Activated B cell treated with CpG ODN at 0.5 μM for 24 hours (primary cell): ENCODE data around the gene ADGRG2. TPM values are rescaled to one million over a fixed set of nuclear protein-coding genes. Genes with fewer than 3 reads are reported as not detected.

Experiments
- ATAC-seq: fragments of 200-7000 bp; cut with Tn5 transposase; one replicate; pipeline ENCODE4 v1.10.0; 2021; ENCODE audit warnings: low read depth, mild to moderate bottlenecking, moderate library complexity
- CTCF ChIA-PET: fragments of 350-600 bp; sonication (Branson Sonifier 250); formaldehyde crosslinking; loops from one replicate; lab custom pipeline; 2021; ENCODE audit warnings: antibody characterized with exemption; lab: Charles Lee
- POLR2A ChIA-PET: fragments of 350-600 bp; sonication (Branson Sonifier 250); formaldehyde crosslinking; loops from one replicate; lab custom pipeline; 2021; ENCODE audit warnings: antibody characterized with exemption; lab: Charles Lee
- DNase-seq: peaks from one replicate; pipeline ENCODE4 v3.0.0; 2022
- H3K27ac Mint-ChIP-seq: one replicate; pipeline ENCODE4 v1.8.0; 2020; ENCODE audit warnings: mixed read lengths
- H3K27me3 Mint-ChIP-seq: one replicate; pipeline ENCODE4 v1.8.0; 2021; ENCODE audit warnings: mixed read lengths
- H3K36me3 Mint-ChIP-seq: one replicate; pipeline ENCODE4 v1.8.0; 2021; ENCODE audit warnings: low read depth, mixed read lengths
- H3K4me1 Mint-ChIP-seq: one replicate; pipeline ENCODE4 v1.8.0; 2021; ENCODE audit warnings: mixed read lengths
- H3K4me3 Mint-ChIP-seq: one replicate; pipeline ENCODE4 v1.8.0; 2020; ENCODE audit warnings: mild to moderate bottlenecking, mixed read lengths
- H3K9me3 Mint-ChIP-seq: one replicate; pipeline ENCODE4 v1.8.0; 2020; ENCODE audit warnings: mixed read lengths
- intact Hi-C: fragments of 100-400 bp; cut with micrococcal nuclease; formaldehyde crosslinking; loops from one replicate; pipeline ENCODE4 v1.15.1; 2024
- total RNA-seq: library from RNA; stranded (reverse); gene quantifications from 2 replicates; pipeline ENCODE4 v1.2.3, GENCODE V29; 2022
- TF ChIP-seq, protein P1 (sequence below): fragments of 200-600 bp; IDR thresholded peaks from one replicate; pipeline ENCODE4 v1.8.0; 2022; ENCODE audit warnings: antibody characterized with exemption, mild to moderate bottlenecking

ADGRG2 gene
- total RNA-seq, 1 donor from 2014 or later, result not detected

DNA sequence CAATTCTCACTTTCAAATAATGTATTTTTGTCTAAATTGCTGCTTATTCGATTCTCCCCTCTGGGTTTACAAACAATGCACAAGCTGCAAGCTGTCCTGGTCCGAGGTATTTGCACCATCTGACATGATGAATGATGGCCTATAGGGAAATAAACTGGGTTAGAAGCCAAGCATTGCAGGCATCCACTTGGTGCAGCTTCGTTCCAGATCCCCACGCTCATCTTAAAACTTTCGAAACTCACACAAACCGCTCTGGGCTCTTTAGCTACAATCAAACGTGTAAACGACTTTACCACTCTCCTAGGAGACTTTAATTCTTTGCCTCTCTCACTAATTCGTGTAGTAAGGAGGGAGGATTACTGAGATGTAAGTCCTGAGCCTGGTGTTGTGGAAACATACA lies 157.4 kb downstream of the ADGRG2 start:
- no peak overlapping the region for H3K4me3 Mint-ChIP-seq
- ATAC-seq, result no peak
- H3K9me3 Mint-ChIP-seq, result no peaks in the 10 kb centered on the region
- H3K27ac Mint-ChIP-seq, result no peak overlapping the region
- TF ChIP-seq, protein P1, sequence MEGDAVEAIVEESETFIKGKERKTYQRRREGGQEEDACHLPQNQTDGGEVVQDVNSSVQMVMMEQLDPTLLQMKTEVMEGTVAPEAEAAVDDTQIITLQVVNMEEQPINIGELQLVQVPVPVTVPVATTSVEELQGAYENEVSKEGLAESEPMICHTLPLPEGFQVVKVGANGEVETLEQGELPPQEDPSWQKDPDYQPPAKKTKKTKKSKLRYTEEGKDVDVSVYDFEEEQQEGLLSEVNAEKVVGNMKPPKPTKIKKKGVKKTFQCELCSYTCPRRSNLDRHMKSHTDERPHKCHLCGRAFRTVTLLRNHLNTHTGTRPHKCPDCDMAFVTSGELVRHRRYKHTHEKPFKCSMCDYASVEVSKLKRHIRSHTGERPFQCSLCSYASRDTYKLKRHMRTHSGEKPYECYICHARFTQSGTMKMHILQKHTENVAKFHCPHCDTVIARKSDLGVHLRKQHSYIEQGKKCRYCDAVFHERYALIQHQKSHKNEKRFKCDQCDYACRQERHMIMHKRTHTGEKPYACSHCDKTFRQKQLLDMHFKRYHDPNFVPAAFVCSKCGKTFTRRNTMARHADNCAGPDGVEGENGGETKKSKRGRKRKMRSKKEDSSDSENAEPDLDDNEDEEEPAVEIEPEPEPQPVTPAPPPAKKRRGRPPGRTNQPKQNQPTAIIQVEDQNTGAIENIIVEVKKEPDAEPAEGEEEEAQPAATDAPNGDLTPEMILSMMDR, result no peak
- intact Hi-C loops, result no loop called here
- CTCF ChIA-PET, result no interaction called here
- H3K36me3 Mint-ChIP-seq, result peaks cover 4% of the 10 kb centered on the region
- DNase-seq, result no peak
- peaks cover 9% of the 10 kb centered on the region for H3K4me1 Mint-ChIP-seq
- no peaks in the 10 kb centered on the region for H3K27me3 Mint-ChIP-seq
- POLR2A ChIA-PET, result no interaction called here

DNA sequence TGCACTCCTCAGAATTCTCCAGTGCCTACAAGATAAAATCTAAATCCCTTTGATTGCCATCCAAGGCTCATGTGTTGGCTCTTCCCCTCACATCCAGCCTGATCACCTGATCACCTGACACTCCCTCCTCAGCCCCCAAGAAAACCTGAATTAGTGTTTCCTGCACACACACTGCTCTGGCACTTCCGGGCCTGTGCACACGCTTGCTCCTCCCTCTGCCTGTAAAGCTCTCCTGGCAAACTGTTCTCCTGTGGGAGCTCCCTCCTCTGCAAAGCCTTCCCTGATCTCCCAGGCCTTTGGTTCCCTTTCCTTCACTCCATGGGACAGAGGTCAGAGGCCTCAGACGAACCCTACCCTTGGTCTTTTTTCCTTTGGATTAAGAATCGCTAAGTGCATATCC lies 158.2 kb downstream of the ADGRG2 start:
- no peak overlapping the region for H3K27ac Mint-ChIP-seq
- ChIA-PET CTCF (no interaction called here), POLR2A (no interaction called here)
- H3K4me1 Mint-ChIP-seq, result peaks cover 11% of the 10 kb centered on the region
- no peaks in the 10 kb centered on the region for H3K27me3 Mint-ChIP-seq
- TF ChIP-seq, protein P1, result no peak
- H3K36me3 Mint-ChIP-seq, result peaks cover 4% of the 10 kb centered on the region
- no peak for DNase-seq
- intact Hi-C loops, result no loop called here
- H3K4me3 Mint-ChIP-seq, result no peak overlapping the region
- H3K9me3 Mint-ChIP-seq, result no peaks in the 10 kb centered on the region
- ATAC-seq, result no peak

DNA sequence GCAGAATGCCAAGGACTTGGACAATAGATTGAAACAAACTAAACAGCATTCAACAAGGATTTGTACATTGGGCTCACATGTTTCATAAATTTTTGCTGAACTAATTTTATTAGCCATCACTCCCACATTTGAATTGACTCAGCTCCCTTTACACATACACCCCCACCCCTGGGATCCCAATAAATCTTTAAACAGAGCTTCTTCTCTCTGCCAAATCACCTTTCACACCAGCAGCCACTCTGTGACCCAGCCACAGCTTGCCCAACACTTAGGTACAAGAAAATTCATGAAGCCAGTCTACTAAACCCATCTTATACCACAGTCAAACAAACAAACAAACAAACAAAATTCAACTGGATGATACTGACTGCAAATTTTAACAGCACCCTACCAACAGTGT lies 159.9 kb downstream of the ADGRG2 start:
- intact Hi-C loops, result no loop called here
- H3K4me1 Mint-ChIP-seq, result peaks cover 11% of the 10 kb centered on the region
- CTCF ChIA-PET, result no interaction called here
- H3K27ac Mint-ChIP-seq, result no peak overlapping the region
- H3K27me3 Mint-ChIP-seq, result no peaks in the 10 kb centered on the region
- POLR2A ChIA-PET, result no interaction called here
- H3K9me3 Mint-ChIP-seq, result no peaks in the 10 kb centered on the region
- H3K4me3 Mint-ChIP-seq, result no peak overlapping the region
- DNase-seq, result no peak
- H3K36me3 Mint-ChIP-seq, result peaks cover 4% of the 10 kb centered on the region
- TF ChIP-seq, protein P1, result no peak
- no peak for ATAC-seq

DNA sequence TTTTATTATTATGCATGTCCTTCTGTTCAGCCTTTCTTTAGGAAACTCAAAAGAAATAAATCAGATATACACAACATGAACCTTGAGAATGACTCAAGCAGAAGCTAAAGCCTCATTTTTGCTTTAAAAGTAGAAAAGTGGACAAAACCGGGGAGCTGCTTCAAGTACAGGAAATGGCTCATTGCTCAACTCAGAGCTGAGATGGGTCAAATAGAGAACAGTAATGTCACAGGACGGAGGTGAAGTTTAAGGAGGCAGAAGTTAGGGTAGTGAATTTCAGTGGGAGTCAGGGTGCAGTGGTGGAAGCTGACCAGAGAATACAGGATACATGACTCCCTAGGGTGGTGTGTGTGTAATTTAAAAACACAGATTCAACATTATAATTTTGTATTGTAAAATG lies 160.6 kb downstream of the ADGRG2 start:
- TF ChIP-seq, protein P1, result no peak
- Mint-ChIP-seq H3K4me1 (peaks cover 11% of the 10 kb centered on the region), H3K9me3 (no peaks in the 10 kb centered on the region), H3K27ac (no peak overlapping the region), H3K4me3 (no peak overlapping the region), H3K27me3 (no peaks in the 10 kb centered on the region), H3K36me3 (no peaks in the 10 kb centered on the region)
- ATAC-seq (no peak), DNase-seq (no peak)
- intact Hi-C loops, result no loop called here
- ChIA-PET POLR2A (no interaction called here), CTCF (no interaction called here)

DNA sequence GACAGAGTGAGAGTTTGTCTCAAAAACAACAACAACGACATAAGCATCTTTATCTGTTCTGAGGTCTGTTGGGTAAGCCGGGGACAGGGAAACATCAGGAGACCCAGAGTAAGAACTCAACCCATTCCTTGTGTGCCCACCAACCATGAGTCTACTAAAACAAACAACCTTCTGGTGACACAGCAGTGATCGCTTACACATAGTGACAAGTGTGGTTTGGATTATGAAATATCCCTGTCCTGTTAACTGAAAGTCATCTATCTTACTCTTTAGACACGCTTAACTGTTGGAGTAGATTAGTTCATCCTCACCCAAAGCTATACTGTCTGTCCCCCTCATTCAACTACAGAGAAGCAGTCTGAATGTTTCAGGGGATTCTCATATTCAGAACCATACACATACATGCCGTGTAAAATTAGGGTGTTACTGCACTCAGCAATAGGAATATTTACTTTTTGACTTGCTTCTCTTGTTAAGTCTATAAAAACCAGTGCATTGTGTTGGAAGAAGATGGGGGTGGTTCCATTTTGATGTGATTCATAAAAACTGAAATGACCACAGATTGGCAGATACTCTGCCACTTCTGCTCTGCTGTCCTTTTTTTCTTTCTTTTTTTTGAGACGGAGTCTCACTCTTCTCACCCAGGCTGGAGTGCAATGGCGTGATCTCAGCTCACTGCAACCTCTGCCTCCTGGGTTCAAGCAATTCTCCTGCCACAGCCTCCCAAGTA lies 165.8 kb downstream of the ADGRG2 start:
- Mint-ChIP-seq H3K9me3 (no peaks in the 10 kb centered on the region), H3K4me1 (peaks cover 2% of the 10 kb centered on the region), H3K27ac (no peak overlapping the region), H3K36me3 (peaks cover 16% of the 10 kb centered on the region), H3K27me3 (no peaks in the 10 kb centered on the region), H3K4me3 (no peak overlapping the region)
- intact Hi-C loops, result no loop called here
- TF ChIP-seq, protein P1, result no peak
- CTCF ChIA-PET, result no interaction called here
- ATAC-seq, result no peak
- POLR2A ChIA-PET, result no interaction called here
- DNase-seq, result no peak
